TTC549 (cell line): ENCODE measurements around the gene RPS14.

Experiments used
- FAIRE-seq: peaks from 2 replicates; lab custom pipeline; 2012; peaks lifted over from hg19 to GRCh38; lab: Jason Lieb, UNC

The RPS14 gene

DNA sequence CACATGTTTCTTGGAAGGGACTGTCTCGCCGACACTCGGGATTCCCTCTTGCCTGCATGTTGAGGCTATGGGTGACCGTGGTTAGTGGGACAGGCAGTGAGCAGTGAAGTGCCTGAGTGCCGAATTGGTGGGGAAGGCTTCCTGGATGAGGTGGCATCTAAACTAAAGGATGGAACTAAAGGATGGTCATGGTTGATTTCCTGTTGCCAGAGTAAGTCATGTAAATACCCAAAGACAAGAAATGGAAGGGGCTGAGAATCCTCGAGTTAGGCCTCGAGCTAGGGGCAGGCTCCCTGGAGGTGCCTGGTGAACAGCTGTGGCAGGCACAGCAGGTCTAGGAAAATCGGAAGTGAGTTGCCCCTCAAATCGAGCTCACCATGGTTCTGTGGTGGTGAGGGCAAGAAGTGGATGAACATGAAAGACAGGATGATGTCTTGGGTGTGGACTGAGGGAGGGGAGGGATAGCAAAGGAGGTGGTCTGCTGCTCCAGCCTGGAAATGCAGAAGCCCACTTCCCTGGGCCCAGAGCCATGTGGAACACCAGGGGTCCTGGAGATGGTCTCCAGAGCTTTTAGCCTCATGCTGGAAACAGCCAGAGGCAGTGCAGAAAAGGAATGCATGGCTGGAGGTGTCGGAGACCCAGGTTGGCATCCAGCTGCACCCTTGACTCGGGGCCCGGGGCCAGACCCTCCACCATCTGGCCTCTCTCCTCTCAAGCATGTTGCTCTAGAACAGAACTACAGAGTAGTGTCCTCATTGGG, 49.0 kb downstream of the RPS14 start:
- FAIRE-seq, result no peak

DNA sequence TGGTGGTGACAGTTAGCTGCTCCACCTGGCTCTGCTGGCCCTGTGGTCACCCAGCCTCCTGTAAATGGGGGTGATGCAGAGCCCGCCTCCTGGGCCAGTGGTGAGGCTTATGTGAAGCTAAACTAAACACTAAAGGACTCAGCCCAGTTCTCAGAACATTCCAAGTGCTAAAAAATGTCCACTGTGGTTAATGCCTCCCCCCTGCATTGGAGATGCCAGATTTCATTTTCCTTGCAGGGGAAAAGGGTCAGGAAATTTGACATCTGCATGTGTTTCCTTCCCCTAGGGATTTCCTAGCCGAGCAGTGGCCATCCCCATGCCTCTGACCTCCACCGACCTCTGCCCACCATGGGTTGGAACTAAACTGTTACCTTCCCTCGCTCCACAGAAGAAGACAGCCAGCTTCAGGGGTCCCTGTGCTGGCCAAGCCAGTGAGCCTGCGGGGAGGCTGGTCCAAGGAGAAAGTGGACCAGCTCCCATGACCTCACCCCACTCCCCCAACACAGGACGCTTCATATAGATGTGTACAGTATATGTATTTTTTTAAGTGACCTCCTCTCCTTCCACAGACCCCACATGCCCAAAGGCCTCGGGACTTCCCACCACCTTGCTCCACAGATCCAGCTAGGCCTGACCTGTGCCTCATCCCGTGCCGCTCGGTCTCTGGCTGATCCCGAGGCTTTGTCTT, 49.9 kb downstream of the RPS14 start:
- no peak for FAIRE-seq

DNA sequence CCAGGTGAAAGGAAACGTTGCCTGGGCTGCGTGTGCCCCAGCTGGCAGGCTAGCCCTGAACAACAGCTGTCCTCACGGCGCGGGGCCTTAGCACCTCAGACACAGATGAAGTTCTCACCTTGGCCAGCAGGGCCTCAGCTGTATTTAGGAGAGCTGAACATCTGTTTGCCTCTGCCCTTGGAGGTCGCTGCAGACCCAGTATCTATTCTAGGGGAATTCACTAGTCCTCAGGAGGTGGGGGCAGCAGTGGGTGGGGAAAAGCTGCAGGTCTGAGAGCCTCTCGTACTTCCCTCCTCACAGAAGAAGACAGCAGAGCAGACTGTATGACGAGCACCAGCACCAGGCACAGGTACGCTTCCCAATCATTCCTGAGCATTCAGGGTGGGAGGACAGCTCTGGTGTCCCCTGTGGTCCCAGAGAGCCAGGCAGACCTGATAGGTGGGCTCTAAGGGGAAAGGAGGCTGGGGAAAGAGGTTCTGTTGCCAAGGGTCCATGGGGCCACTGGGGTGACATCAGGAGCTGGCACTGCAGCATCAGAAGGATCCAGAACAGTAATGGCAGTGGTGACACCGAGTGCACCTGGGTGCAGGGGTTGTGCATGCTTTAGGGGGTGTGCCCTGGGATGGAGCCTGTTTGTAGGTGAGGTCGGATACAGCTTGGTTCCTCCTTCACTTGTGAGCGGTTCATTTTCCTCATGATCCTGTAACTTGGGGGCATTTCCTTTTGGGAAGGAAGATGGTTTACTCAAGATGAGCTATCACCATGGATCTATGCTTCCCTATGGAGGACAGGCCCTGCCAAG, 50.6 kb downstream of the RPS14 start:
- no peak for FAIRE-seq

DNA sequence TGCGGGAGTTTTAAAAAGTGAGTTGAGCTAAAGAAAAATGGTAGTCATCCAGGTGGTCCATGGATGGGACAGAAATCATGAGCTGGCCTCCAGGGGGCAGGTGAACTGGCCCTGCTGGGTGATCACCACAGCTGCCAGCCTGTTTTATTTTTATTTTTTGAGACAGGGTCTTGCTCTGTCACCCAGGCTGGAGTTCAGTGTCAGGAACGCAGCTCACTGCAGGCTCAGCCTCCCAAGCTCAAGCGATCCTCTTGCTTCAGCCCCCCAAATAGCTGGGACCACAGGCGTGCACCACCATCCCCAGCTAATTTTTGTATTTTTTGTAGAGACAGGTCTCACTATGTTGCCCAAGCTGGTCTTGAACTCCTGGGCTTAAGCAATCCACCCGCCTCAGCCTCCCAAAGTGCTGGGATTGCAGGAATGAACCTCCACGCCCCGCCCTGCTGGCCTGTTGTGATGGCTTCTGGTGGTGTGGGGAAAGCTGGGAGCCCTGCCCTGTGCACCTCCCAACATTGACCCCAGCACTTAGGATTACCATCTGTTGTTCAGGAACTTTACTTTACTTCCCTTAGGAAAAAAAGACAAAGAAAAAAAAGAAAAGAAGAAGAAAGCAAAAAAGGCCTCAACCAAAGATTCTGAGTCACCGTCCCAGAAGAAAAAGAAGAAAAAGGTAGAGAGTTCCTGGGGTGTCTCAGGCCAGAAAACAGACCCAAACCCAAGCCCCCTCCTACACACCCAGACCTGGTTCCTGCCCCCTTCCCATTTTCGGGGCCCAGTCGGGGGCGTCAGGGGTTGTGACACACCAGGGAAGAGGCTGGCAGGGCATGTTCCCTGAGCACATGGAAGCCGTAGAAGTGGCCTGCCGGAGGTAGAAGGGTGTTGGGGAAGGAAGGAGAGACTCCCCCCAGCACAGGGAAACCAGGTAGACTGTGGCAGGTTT, 51.5 kb downstream of the RPS14 start:
- FAIRE-seq, result no peak

DNA sequence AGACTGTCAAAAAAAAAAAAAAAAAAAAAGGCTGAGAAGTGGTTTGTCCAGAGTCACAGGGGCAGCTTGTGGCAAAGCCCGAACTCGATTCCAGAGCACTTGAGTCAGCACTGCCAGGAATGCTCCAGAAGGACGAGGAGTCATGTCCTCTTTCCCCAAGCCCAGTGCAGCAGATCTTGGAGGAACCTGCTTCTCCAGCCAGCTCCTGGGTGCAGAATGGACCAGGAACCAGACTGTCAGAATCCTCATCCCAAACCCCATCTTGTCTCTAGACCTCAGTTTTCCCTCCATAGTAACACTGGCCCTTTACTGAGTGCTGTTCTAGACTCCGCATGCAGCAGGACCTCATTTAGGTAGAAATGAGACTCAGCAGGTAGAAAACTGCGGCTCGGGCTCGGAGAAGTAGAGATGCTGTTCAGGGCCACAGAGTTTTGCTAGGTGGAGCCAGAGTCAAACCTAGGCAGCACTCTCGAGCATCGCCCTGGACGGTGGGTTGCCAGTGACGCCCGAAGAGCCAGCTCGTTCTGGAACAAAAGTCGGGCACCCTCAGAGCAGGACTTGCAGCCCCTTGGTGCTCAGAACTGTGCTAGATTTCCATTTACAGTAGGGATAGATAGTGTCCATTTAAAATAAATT, 52.3 kb downstream of the RPS14 start:
- no peak for FAIRE-seq

DNA sequence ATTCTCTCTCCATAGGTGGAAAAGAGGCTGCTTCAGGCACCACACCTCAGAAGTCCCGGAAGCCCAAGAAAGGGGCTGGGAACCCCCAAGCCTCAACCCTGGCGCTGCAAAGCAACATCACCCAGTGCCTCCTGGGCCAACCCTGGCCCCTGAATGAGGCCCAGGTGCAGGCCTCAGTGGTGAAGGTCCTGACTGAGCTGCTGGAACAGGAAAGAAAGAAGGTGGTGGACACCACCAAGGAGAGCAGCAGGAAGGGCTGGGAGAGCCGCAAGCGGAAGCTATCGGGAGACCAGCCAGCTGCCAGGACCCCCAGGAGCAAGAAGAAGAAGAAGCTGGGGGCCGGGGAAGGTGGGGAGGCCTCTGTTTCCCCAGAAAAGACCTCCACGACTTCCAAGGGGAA, 53.3 kb downstream of the RPS14 start:
- FAIRE-seq, result no peak

DNA sequence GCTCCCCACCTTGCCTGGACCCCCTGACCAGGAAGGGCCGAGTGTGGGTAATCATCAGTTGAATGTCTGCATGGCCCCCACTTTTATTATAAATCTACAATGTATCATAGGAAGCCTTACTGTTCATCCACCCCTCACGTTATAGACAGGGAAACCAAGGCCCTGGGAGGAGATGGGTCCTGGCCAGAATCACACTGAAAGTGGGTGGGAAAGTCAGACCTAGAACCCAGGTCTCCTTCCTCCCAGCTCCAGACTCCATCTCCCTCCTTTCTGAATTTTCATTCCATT, 53.9 kb downstream of the RPS14 start:
- FAIRE-seq, result no peak

DNA sequence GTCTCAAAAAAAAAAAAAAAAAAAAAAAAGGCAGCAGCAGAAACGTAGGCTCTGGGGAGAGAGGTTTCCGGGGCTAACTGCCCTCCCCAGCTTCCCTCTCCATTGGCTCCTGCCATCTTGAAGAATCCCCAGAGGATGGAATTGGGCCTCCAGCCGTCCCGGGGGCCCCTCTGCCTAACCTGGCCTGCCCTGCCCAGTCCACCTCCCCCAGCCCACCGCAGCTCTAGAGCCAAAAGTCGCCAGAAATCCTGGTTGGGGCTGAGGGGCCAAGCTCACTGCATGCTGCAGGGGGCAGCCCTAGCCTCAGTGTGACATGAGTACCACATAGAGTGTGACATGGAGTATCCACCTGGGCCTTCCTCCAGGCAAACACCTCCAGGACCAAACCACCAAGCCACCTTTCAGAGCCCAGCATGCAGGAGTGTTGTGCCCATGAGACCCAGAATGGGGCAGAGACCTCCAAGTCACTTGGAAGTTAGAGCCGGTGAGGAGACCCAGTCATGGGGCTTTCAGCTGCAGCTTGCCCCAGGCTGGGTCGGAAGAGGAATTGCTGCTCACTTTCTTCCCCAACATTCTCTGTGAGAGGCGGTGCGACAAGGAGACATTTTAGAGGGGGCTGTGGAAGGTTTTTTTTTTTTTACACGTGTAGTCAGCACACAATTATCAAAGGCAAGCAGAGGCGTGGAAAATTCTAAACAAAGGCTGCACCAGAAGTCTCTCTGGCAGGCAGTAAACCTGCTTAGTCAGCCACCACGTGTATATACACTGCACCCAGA, 54.4 kb downstream of the RPS14 start:
- FAIRE-seq, result no peak

DNA sequence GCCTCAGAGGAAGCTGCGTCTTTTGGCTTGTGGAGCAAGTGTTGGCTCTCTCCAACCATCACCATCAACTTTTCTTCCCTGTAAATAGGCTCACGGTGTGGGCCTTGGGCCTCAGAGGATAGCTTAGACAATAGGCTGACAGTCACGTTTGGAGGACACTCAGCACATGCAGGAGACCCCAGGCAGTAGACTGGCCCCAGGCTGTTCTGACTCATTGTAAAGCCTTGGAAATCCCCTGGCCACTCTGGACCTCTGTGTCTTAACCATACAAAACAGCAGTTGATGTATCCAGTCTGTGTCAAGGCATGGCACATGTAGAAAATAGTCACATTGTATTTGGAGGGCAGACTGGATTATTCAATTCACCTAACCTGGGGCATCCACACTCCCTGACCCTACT, 55.4 kb downstream of the RPS14 start:
- no peak for FAIRE-seq

DNA sequence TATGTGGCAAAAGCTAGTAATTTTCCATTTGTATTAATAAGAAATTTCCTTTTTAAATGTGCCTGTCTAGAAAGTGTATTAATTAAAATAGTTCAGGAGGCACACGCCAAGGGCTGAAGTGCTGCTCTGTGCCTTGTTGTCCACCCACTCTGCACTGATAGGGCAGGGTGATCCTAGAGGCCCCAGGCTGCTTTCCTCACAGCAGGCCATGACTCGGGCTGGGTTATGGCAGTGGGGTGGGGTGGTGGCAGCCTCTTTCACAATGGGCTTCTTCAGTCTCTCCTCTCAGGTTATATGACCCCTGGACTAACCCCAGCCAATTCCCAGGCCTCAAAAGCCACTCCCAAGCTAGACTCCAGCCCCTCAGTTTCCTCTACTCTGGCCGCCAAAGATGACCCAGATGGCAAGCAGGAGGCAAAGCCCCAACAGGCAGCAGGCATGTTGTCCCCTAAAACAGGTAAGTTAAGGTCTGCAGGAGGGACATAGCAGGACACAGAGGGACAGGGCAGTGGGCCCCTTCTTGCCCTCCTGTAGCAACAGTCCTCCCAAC, 56.4 kb downstream of the RPS14 start:
- no peak for FAIRE-seq

DNA sequence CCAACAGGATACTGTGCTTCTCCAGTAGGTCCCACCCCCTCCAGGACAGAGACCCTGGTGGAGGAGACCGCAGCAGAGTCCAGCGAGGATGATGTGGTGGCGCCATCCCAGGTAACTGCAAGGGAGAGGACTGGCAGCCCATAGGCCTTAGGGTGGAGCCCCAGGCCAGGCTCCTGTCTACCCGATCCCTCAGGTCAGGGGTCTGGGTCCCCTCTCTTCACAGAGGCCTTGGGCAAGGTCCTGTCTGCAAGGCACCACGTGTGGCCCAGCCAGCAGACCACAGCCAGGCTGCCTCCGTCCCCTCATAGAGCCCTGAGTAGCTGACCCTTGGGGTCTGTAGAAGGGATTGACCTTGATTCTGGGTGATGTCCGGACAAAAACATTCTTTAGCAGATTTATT, 56.9 kb downstream of the RPS14 start:
- no peak for FAIRE-seq
